ENCODE data around the gene ZNF598. TPM values are rescaled to one million over a fixed set of nuclear protein-coding genes. Genes with fewer than 3 reads are reported as not detected.
A peak's percentile ranks its signal among the peaks of the same experiment; 100 is the strongest.

ZNF598 gene
- total and polyA plus RNA-seq, 7 donors, result 12.8 to 57.0 (median 20.3) TPM

GRCh38 chr16:2042171-2042985, 32.8 kb upstream of the ZNF598 start:
- intact Hi-C loops (cut with DNase I), result no loop called here
- no peak for TF ChIP-seq EP300 (IDR thresholded peaks at IDR 0.05)
- TF ChIP-seq POLR2A (IDR thresholded peaks at IDR 0.05), result no peak
- TF ChIP-seq CTCF (IDR thresholded peaks at IDR 0.05), result no peak
- no peak for TF ChIP-seq POLR2AphosphoS5 (IDR thresholded peaks at IDR 0.05)
- no peak overlapping the region for H3K4me3 ChIP-seq
- no peaks in the 10 kb centered on the region for H3K27me3 ChIP-seq
- DNase-seq, result no peak
- no peaks in the 10 kb centered on the region for H3K9me3 ChIP-seq
- WGBS, 2 donors, result 21 to 62% methylated on average over 22 of the region's 22 CpGs
- H3K4me1 ChIP-seq, result peaks cover 0 to 58% (median 50%) of the 10 kb centered on the region in 4 donors
- peaks cover 0 to 18% (median 3%) of the 10 kb centered on the region in 4 donors for H3K36me3 ChIP-seq
- H3K27ac ChIP-seq, result peak overlapping the region in 2 of 4 donors; percentile 22 to 51

- TF ChIP-seq CTCF (IDR thresholded peaks at IDR 0.05) (no peak), POLR2AphosphoS5 (IDR thresholded peaks at IDR 0.05) (peak in 1 of 4 donors; percentile 9), POLR2A (IDR thresholded peaks at IDR 0.05) (no peak), EP300 (IDR thresholded peaks at IDR 0.05) (no peak)
- Histone ChIP-seq H3K27ac (peak overlapping the region; percentile 69 to 83 (median 78)), H3K36me3 (peaks cover 0 to 18% (median 3%) of the 10 kb centered on the region in 4 donors), H3K4me1 (peaks cover 0 to 58% (median 52%) of the 10 kb centered on the region in 4 donors), H3K9me3 (no peaks in the 10 kb centered on the region), H3K27me3 (no peaks in the 10 kb centered on the region), H3K4me3 (no peak overlapping the region)
- DNase-seq, result no peak
- 46 to 77% methylated on average over 20 of the region's 20 CpGs for WGBS, 2 donors
- intact Hi-C loops (cut with DNase I), result no loop called here
Observed at GRCh38 chr16:2040787-2041522, 31.3 kb upstream of the ZNF598 start.

- Histone ChIP-seq H3K9me3 (no peaks in the 10 kb centered on the region), H3K27me3 (no peaks in the 10 kb centered on the region), H3K36me3 (peaks cover 0 to 18% (median 3%) of the 10 kb centered on the region in 4 donors), H3K4me3 (no peak overlapping the region), H3K27ac (peak overlapping the region; percentile 69 to 83 (median 78)), H3K4me1 (peaks cover 0 to 64% (median 60%) of the 10 kb centered on the region in 4 donors)
- no peak for DNase-seq
- no peak for TF ChIP-seq POLR2AphosphoS5 (IDR thresholded peaks at IDR 0.05)
- TF ChIP-seq POLR2A (IDR thresholded peaks at IDR 0.05), result no peak
- TF ChIP-seq CTCF (IDR thresholded peaks at IDR 0.05), result no peak
- no peak for TF ChIP-seq EP300 (IDR thresholded peaks at IDR 0.05)
- intact Hi-C loops (cut with DNase I), result no loop called here
- 72 to 82% methylated on average over 24 of the region's 24 CpGs for WGBS, 2 donors
Observed at GRCh38 chr16:2040041-2040786, 30.6 kb upstream of the ZNF598 start.

- Histone ChIP-seq H3K4me3 (no peak overlapping the region), H3K27ac (peak overlapping the region; percentile 69 to 83 (median 78)), H3K4me1 (peaks cover 0 to 71% (median 67%) of the 10 kb centered on the region in 4 donors), H3K9me3 (no peaks in the 10 kb centered on the region), H3K27me3 (no peaks in the 10 kb centered on the region), H3K36me3 (peaks cover 0 to 13% (median 3%) of the 10 kb centered on the region in 4 donors)
- DNase-seq, result peak; percentile 96
- intact Hi-C loops (cut with DNase I), result no loop called here
- TF ChIP-seq EP300 (IDR thresholded peaks at IDR 0.05) (peak in 1 of 4 donors; percentile 19), POLR2AphosphoS5 (IDR thresholded peaks at IDR 0.05) (peak; percentile 24 to 72 (median 54)), CTCF (IDR thresholded peaks at IDR 0.05) (no peak), POLR2A (IDR thresholded peaks at IDR 0.05) (no peak)
- WGBS, 2 donors, result 24 to 50% methylated on average over 29 of the region's 29 CpGs
Observed at GRCh38 chr16:2039274-2040031, 29.8 kb upstream of the ZNF598 start.
